LHCN-M2 (cell line): ENCODE data around the gene HOXA4. TPM values are rescaled to one million over a fixed set of nuclear protein-coding genes. Genes with fewer than 3 reads are reported as not detected.

ENCODE experiments used
- DNase-seq: peaks from one replicate; pipeline ENCODE4 v3.0.0-alpha.2; 2012; ENCODE audit warnings: low read depth
- polyA plus RNA-seq: library from polyadenylated mRNA; unstranded; fragments of >200 nt; gene quantifications from one replicate; pipeline ENCODE4 v1.2.1, GENCODE V29; 2012; ENCODE audit warnings: missing spikeins
- total RNA-seq: library from RNA; depleted of rRNA; stranded (reverse); fragments of >200 nt; gene quantifications from 2 replicates; pipeline ENCODE4 v1.2.3, GENCODE V29; 2014; rRNA removed

HOXA4 gene
- 7.5 and 8.9 TPM in 2 replicates for total RNA-seq
- polyA plus RNA-seq = 12.2 TPM

GRCh38 chr7:27130540-27131389 is at the start of gene HOXA4:
HOXA4 (minus strand) TSS chr7:27130757; CDS start chr7:27130733, 24 bp downstream.
- peak; percentile 95 for DNase-seq

- peak; percentile 72 for DNase-seq
Observed at GRCh38 chr7:27179503-27180430, 49.2 kb upstream of the HOXA4 start.

GRCh38 chr7:27179030-27179429 is 48.5 kb upstream of the HOXA4 start:
- no peak for DNase-seq

GRCh38 chr7:27178366-27178765 is 47.8 kb upstream of the HOXA4 start:
- DNase-seq = no peak

GRCh38 chr7:27177795-27178320 is 47.3 kb upstream of the HOXA4 start:
- DNase-seq = no peak

GRCh38 chr7:27176962-27177794 is 46.6 kb upstream of the HOXA4 start:
- no peak for DNase-seq

GRCh38 chr7:27176524-27176845 is 45.9 kb upstream of the HOXA4 start:
- no peak for DNase-seq

GRCh38 chr7:27175626-27176523 is 45.3 kb upstream of the HOXA4 start:
- no peak for DNase-seq

- DNase-seq = no peak
Observed at GRCh38 chr7:27174874-27175625, 44.5 kb upstream of the HOXA4 start.

- DNase-seq = no peak
Observed at GRCh38 chr7:27173956-27174873, 43.7 kb upstream of the HOXA4 start, which contains the start of gene HOXA10. HOXA10 (minus strand) TSS chr7:27174320; CDS start chr7:27174306, 14 bp downstream.

- DNase-seq = peak; percentile 59
Observed at GRCh38 chr7:27173511-27173955, 43.0 kb upstream of the HOXA4 start.

GRCh38 chr7:27172823-27173510 is 42.4 kb upstream of the HOXA4 start:
- peak; percentile 67 for DNase-seq

GRCh38 chr7:27172315-27172774 is 41.8 kb upstream of the HOXA4 start:
- no peak for DNase-seq

GRCh38 chr7:27171637-27172314 is 41.2 kb upstream of the HOXA4 start:
- DNase-seq = no peak

GRCh38 chr7:27171325-27171636 is 40.7 kb upstream of the HOXA4 start:
- no peak for DNase-seq

GRCh38 chr7:27170426-27171324 is 40.1 kb upstream of the HOXA4 start:
- no peak for DNase-seq
